MM.1S (cell line): Measurements from ENCODE around the gene BRWD1.

Experiments
- DNase-seq: peaks from one replicate; pipeline ENCODE4 v3.0.0-alpha.2; 2015
- H2AFZ ChIP-seq: fragments of 300-600 bp; sonication (generic); 2 replicates; pipeline ENCODE4 v1.6.0; 2016; ENCODE audit warnings: antibody characterized with exemption, low read length
- H3F3A ChIP-seq: fragments of 300-600 bp; sonication (generic); 2 replicates; pipeline ENCODE4 v1.6.1; 2016; ENCODE audit warnings: mild to moderate bottlenecking, antibody characterized with exemption, low read length, moderate library complexity, mixed read lengths; ENCODE audit not compliant: insufficient read depth
- H3K27ac ChIP-seq: fragments of 300-600 bp; sonication (generic); 2 replicates; pipeline ENCODE4 v1.5.1; 2016; ENCODE audit warnings: mild to moderate bottlenecking, low read length
- H3K27me3 ChIP-seq: fragments of 300-600 bp; sonication (generic); replicated peaks from 2 replicates; pipeline ENCODE4 v1.6.0; 2016; ENCODE audit warnings: low read length; ENCODE audit not compliant: insufficient read depth
- H3K36me3 ChIP-seq: fragments of 300-600 bp; sonication (generic); replicated peaks from 2 replicates; pipeline ENCODE4 v1.6.1; 2016; ENCODE audit warnings: mild to moderate bottlenecking, low read length, mixed read lengths; ENCODE audit not compliant: insufficient read depth
- H3K4me1 ChIP-seq: fragments of 300-600 bp; sonication (generic); 2 replicates; pipeline ENCODE4 v1.6.1; 2016; ENCODE audit warnings: low read length, mixed read lengths
- H3K4me2 ChIP-seq: fragments of 300-600 bp; sonication (generic); 2 replicates; pipeline ENCODE4 v1.6.0; 2016; ENCODE audit warnings: low read depth, low read length
- H3K4me3 ChIP-seq: fragments of 300-600 bp; sonication (generic); 2 replicates; pipeline ENCODE4 v1.5.1; 2016; ENCODE audit warnings: low read length, mixed read lengths
- H3K79me2 ChIP-seq: fragments of 300-600 bp; sonication (generic); 2 replicates; pipeline ENCODE4 v1.6.1; 2016; ENCODE audit warnings: mixed run types, low read length, mixed read lengths
- H3K9ac ChIP-seq: fragments of 300-600 bp; sonication (generic); 2 replicates; pipeline ENCODE4 v1.6.1; 2016; ENCODE audit warnings: low read length, mixed read lengths
- H3K9me2 ChIP-seq: fragments of 300-600 bp; sonication (generic); replicated peaks from 2 replicates; pipeline ENCODE4 v1.6.1; 2016; ENCODE audit warnings: mild to moderate bottlenecking, low read length, mixed read lengths; ENCODE audit not compliant: insufficient read depth
- H3K9me3 ChIP-seq: fragments of 300-600 bp; sonication (generic); replicated peaks from 2 replicates; pipeline ENCODE4 v1.6.1; 2016; ENCODE audit warnings: mild to moderate bottlenecking, low read length, mixed read lengths; ENCODE audit not compliant: insufficient read depth
- H4K20me1 ChIP-seq: fragments of 300-600 bp; sonication (generic); 2 replicates; pipeline ENCODE4 v1.6.1; 2016; ENCODE audit warnings: mild to moderate bottlenecking, low read length, moderate library complexity, mixed read lengths; ENCODE audit not compliant: insufficient read depth
- EZH2 ChIP-seq: fragments of 300-600 bp; sonication (generic); optimal IDR thresholded peaks from 2 replicates; pipeline ENCODE3; 2017; ENCODE audit warnings: low read depth, mild to moderate bottlenecking, antibody characterized with exemption, low read length, mixed read lengths
- EZH2phosphoT487 ChIP-seq: fragments of 300-600 bp; sonication (generic); IDR thresholded peaks from 2 replicates; pipeline ENCODE4 v1.6.1; 2018; ENCODE audit warnings: antibody characterized with exemption, low read length
- TF ChIP-seq, protein P1 (sequence below): fragments of 300-600 bp; sonication (generic); IDR thresholded peaks from 2 replicates; pipeline ENCODE4 v1.5.1; 2016; ENCODE audit warnings: antibody characterized with exemption, low read length, mixed read lengths

BRWD1 gene

DNA sequence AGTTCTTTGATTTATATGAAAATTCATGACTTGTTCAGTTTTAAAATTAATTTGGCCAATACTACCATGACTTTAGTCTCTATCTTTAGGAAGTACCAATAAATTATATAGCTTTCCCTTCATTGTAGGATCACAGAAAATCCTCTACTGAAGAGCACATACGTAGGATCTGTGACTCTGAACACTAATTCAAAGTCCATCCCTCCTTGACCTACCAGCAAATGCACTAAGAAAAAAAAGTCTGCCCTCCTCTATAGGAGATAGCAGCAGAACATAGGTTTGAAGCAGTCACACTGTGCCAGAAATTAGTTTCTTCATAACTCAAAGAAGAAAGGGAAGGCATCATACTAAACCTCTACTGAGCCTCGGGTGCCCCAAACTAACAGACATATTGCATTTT, 16.5 kb downstream of the BRWD1 start:
- Histone ChIP-seq H3K9me2 (no peaks in the 10 kb centered on the region), H3K79me2 (peaks cover 42% of the 10 kb centered on the region), H3F3A (no peaks in the 10 kb centered on the region), H3K9me3 (no peaks in the 10 kb centered on the region), H3K27me3 (no peaks in the 10 kb centered on the region), H3K4me3 (no peak overlapping the region), H3K9ac (no peak overlapping the region), H3K36me3 (peaks cover 5% of the 10 kb centered on the region; the same call in 1 of the 2 replicates), H3K4me2 (no peak overlapping the region), H3K4me1 (no peaks in the 10 kb centered on the region), H2AFZ (no peak overlapping the region), H4K20me1 (0 out of 2 replicates have a peak, but pooled peaks cover 6% of the 10 kb centered on the region), H3K27ac (no peak overlapping the region)
- no peak for DNase-seq
- TF ChIP-seq, protein P1, sequence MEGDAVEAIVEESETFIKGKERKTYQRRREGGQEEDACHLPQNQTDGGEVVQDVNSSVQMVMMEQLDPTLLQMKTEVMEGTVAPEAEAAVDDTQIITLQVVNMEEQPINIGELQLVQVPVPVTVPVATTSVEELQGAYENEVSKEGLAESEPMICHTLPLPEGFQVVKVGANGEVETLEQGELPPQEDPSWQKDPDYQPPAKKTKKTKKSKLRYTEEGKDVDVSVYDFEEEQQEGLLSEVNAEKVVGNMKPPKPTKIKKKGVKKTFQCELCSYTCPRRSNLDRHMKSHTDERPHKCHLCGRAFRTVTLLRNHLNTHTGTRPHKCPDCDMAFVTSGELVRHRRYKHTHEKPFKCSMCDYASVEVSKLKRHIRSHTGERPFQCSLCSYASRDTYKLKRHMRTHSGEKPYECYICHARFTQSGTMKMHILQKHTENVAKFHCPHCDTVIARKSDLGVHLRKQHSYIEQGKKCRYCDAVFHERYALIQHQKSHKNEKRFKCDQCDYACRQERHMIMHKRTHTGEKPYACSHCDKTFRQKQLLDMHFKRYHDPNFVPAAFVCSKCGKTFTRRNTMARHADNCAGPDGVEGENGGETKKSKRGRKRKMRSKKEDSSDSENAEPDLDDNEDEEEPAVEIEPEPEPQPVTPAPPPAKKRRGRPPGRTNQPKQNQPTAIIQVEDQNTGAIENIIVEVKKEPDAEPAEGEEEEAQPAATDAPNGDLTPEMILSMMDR: no peak
- TF ChIP-seq EZH2: no peak
- no peak for TF ChIP-seq EZH2phosphoT487

DNA sequence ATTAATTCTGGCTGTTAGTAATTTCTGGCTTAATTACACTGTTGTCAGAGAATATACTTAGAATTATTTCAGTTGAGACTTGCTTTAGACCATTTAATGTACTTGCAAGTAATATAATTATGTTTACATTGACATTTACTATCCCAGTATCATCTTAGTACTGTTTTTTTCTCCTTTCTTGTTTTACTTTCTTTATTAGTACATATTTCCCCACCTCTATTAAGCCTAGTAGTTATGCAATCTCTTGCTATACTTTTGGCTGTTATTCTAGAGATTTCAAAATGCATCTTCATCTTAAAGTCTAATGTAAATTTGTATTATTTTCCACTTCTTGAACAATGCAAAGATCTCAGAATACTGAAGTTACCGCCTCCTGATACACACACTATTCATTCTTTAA, 24.4 kb downstream of the BRWD1 start:
- Histone ChIP-seq H2AFZ (no peak overlapping the region), H3K27me3 (no peaks in the 10 kb centered on the region), H3K9me2 (no peaks in the 10 kb centered on the region), H3K79me2 (peaks cover 5% of the 10 kb centered on the region; the same call in 1 of the 2 replicates), H3K4me2 (no peak overlapping the region), H3K9ac (no peak overlapping the region), H3F3A (no peaks in the 10 kb centered on the region), H4K20me1 (no peaks in the 10 kb centered on the region), H3K9me3 (no peaks in the 10 kb centered on the region), H3K4me1 (no peaks in the 10 kb centered on the region), H3K36me3 (peaks cover 7% of the 10 kb centered on the region; the same call in 1 of the 2 replicates), H3K27ac (no peak overlapping the region), H3K4me3 (no peak overlapping the region)
- DNase-seq: no peak
- TF ChIP-seq, protein P1: no peak
- TF ChIP-seq EZH2phosphoT487 (no peak), EZH2 (no peak)

DNA sequence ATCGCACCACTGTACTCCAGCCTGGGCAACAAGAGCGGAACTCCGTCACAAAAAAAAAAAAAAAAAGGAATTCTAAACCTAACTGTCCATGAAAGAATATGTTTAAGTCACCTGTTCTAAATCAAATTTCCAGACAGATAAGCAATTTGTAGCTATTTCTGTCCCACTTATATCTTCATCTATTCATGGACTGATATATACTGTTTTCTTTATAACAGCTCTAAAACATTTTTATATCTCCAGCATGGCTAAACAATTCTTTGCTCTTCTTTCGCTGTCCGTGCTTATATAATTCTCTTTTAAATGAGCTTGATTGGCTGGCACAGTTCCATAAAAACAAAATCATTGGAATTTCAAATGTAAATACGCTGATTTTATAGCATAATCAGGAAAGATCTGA, 30.5 kb downstream of the BRWD1 start:
- H3K9me3 ChIP-seq: no peaks in the 10 kb centered on the region
- H3K27ac ChIP-seq: no peak overlapping the region
- H3K4me1 ChIP-seq: no peaks in the 10 kb centered on the region
- H3K36me3 ChIP-seq: peaks cover 3% of the 10 kb centered on the region; the same call in 1 of the 2 replicates
- no peaks in the 10 kb centered on the region for H3F3A ChIP-seq
- H3K9me2 ChIP-seq: no peaks in the 10 kb centered on the region
- no peak overlapping the region for H3K4me3 ChIP-seq
- no peaks in the 10 kb centered on the region for H3K27me3 ChIP-seq
- no peak for TF ChIP-seq EZH2
- TF ChIP-seq, protein P1: no peak
- TF ChIP-seq EZH2phosphoT487: no peak
- no peak overlapping the region for H2AFZ ChIP-seq
- DNase-seq: no peak
- H3K79me2 ChIP-seq: no peaks in the 10 kb centered on the region
- H4K20me1 ChIP-seq: no peaks in the 10 kb centered on the region
- no peak overlapping the region for H3K9ac ChIP-seq
- H3K4me2 ChIP-seq: no peak overlapping the region
